SIG-M5 (cell line): Measurements from ENCODE around the gene AK3.

Source experiments
- DNase-seq: peaks from one replicate; lab custom pipeline; 2025; lab: John Stamatoyannopoulos, UW

Gene AK3

DNA sequence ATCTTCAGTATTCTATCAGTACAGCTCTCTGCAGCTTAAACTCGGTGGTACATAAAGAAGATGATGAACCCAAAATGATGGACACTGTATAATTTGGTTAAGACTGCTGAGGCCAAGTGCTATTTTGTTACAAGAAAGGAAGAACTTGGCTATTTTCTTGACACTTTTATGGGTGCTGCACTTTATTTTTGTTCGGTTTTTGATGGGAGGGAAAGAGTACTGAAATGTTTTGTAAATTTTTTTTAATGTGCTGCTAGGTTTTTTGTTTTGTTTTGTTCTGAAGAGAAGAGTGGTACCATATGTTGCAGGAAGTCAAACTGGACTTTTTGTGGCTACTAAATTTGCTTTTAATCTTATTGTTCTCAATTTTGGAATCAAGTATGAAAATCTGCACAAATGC is 35.0 kb downstream of the AK3 start:
- no peak for DNase-seq

DNA sequence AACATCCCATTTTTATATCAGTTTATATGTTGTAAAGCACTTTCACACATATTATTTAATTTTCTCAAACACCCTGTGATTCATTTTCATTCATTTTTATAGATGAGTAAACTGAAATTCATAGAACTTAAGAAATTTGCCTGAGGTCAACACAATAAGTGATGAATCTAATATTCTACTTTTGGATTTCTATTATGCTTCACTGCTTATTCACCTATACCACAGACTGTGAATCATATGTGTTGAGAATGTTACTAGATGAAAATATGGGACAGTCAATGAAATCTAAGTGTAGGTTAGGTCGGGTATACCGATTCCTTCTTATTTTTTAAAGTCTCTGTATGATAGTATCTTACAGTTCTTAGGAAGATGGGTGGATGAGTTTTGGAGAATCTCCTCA is 36.9 kb downstream of the AK3 start:
- DNase-seq = no peak

DNA sequence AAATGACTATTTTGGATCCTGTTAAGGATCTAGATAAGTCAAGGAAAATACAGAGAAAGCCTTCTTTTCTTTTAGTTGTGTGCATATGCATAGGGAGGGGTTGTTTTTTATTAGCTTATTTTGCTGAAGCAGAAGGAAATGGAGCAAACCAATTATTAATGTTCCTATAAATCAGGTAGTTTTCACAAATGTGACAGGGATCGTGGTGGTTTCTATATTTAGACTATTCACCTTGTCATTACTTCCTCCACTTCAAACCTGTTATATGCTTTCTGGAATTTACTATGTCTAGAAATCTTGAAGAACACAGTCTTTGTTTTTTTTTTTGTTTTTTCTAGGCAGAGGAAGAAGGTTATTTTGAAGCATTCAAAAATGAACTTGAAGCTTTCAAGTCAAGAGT is 39.5 kb downstream of the AK3 start:
- no peak for DNase-seq

DNA sequence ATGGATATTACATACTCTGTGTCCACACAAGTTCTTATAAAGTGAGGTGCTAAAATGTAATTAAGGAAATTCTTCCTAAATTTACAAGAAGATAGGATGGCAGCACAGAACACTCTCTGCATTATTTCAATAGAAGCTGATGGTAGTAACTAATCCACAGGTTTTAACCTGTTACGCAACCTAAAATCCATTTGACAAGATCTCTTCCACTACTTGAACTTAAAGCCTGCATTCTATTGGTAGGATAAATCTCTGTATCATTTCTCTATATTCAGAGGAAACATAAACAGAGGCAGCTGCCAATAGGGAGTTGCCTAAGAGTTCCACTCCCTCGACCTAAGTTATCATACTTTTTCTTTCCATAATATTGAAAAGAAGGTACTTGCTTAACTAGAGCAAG is 40.1 kb downstream of the AK3 start:
- no peak for DNase-seq

DNA sequence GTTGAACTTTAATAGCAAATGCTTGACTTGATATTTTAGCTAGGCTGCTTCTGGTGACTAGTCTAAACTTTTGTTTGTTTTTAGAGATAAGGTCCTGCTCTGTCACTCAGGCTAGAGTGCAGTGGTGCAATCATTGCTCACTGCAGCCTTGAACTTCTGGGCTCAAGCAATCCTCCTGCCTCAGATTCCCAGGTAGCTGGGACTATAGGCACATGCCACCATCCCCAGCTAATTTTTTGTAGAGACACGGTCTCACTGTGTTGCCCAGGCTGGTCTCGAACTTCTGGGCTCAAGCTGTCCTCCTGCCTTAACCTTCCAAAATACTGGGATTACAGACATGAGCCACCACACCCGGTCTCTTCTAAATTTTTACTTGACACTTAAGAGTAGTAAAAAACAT is 40.9 kb downstream of the AK3 start:
- DNase-seq = no peak

GRCh38 chr9:4691795-4692194 is 49.2 kb downstream of the AK3 start:
- DNase-seq = no peak

- DNase-seq = no peak
Observed at GRCh38 chr9:4690144-4690543, 50.9 kb downstream of the AK3 start.

DNA sequence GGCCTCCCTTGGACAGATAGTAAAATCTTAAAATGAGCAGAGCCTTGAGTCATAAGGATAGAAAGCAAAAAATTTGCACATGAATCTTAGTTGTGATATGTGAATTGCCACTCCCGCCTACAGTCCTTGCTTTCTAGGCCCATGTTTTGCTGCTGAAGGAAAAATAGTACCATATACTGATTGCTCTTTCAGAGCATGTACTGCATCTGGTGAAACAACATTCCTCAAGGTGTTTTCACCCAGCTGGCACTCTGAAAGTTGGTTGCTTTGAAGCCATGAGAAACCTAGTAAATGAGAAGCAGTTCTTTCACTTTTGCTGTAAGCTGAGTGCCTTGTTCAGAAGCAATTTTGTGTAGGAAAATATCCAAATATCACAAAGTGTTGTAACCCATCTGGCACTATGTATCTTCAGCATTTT is 51.3 kb downstream of the AK3 start:
- DNase-seq = no peak

DNA sequence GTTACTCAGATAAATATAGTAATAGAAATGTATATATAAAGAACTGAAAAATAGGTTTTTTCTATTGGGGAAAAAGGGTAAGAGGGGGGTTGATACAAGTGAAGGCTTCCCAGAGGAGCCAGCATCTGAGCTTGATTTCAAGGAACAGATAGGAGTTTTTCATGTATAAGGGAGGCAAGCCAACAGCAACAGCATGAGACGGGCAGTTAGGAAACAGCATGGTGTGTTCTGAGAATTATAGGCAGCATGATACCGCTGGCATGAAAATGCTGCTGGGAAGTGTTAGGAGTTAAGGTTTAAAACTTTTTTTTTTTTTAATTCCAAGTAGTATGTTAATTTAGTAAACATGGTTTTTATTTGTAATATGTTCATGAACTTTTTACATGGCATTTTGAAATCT is 52.0 kb downstream of the AK3 start:
- DNase-seq = no peak

- no peak for DNase-seq
Observed at GRCh38 chr9:4686584-4686983, 54.4 kb downstream of the AK3 start.

DNA sequence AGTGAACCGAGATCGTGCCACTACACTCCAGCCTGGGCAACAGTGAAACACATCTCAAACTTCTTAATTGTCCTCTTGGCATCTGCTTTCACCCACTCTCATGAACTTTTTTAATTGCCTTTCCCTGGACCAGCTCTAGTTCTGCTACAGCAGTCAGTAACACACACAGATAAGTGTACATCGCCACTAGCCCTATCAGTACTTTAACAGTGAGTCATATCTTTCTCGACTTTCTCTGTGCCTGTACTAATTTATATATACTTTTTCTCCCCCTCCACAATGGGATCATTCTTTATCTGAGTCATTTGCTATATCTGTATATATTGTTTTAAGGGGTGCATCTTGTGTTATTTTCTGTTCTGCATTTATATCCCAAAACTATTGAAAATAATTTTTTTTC is 54.9 kb downstream of the AK3 start:
- no peak for DNase-seq

DNA sequence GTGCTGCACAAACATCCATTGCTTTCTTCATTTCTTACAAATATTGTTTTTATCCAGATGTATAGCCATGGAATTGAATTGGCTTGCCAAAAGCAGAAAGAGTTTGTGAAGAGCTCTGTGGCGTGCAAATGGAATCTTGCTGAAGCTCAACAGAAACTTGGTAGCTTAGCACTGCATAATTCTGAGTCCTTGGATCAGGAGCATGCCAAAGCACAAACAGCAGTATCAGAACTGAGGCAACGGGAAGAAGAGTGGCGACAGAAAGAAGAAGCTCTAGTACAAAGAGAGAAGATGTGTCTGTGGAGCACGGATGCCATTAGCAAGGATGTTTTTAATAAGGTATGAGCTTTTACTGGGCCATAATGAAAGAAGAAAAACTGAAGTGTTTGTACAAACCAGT is 56.2 kb downstream of the AK3 start:
- no peak for DNase-seq

GRCh38 chr9:4680750-4681149 is 60.3 kb downstream of the AK3 start:
- DNase-seq = no peak

GRCh38 chr9:4680173-4680525 is 60.9 kb downstream of the AK3 start:
- no peak for DNase-seq

- DNase-seq = peak; percentile 79
Observed at GRCh38 chr9:4679268-4680172, 61.5 kb downstream of the AK3 start, which contains the start of gene CDC37L1. TSS of gene CDC37L1 (plus strand) at chr9:4679569. CDS start at chr9:4679768, 199 bp downstream.

- no peak for DNase-seq
Observed at GRCh38 chr9:4678679-4679267, 62.2 kb downstream of the AK3 start.

DNA sequence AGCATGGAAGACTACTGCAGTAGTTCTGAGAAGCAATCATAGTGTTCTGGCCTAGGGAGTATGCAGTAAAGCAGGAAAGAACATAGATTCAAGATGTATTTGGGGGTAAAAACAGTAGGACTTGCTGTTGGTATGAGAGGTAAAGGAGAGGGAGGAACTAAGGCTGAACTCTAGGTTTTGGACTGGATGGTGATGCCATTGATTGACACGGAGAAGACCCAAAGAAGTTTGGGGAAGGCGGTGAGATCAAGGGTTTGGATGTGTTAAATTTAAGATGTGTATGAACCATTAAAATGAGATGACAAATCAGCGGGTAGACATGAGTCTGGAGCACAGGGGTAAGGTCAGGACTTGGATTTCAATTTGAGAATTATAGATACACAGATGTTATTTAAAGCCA is 63.6 kb downstream of the AK3 start:
- no peak for DNase-seq

DNA sequence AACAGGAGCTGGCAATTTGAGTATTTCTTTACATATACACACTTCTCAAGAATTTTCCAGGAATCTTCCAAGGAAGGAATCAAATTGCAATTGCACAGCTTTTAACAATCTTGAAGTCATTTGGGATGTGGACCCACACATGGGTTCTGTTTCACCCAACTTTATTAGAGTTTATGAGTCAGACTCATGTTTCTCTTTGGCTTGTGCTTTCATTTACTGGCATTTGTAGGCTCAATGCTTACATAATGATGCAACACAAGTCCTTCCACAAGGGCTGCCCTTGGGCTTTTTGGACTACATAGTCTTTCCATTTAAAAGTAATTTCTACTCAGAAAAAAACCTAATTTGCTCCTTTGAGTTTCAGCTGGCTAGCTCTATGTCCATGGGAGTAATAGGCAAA is 66.2 kb downstream of the AK3 start:
- no peak for DNase-seq

DNA sequence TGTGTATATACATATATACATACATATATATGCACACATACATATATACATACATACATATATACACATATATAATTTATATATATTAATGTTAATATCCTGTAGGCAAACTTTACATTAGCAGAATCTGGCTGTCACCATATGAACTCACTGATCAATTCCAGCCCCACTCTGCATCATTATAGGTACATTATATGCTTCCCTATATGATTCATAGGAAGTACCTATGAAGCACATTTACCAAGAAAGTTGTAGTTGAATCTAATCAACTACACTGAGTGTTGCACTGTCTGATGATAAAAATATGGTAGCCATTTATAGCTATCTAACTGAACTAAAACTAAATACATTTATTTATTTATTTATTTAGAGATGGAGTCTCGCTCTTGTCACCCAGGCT is 69.3 kb downstream of the AK3 start:
- no peak for DNase-seq

DNA sequence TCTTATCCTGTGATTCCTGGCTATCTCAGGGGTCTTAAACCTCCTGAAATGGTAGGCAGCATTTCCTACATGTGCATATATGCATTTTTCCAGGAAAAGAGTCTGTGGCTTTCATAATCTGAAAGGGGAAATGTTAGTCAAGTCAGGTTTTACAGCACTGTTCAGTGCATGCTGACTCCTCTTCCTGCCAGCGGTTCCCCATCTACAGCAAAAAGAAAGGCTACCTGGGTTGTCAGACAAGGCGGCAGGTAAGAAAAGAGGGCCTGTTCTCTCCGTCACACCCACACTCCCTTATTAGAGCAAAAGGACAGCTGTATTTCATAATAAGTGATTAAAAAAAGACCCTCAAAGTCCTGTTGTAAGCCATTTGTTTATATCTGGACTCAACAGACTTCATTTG is 70.4 kb downstream of the AK3 start:
- DNase-seq = no peak

DNA sequence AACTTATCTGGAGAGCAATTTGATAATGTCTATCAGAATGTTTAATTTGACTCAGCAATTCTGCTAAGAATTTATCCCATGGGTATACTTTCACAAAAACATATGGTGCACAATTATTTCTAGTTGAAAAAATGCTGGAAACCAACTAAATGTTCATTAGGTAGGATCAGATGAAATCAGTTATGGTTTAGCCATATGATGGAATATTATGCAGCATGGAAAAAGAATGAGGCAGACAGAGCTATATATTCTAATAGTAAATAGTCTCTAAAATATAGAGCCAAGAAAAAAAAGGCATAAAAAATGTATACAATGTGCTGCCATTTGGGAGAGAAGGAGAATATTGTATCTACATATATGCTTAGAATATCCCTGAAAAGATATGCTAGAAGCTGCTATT is 71.1 kb downstream of the AK3 start:
- DNase-seq = no peak

DNA sequence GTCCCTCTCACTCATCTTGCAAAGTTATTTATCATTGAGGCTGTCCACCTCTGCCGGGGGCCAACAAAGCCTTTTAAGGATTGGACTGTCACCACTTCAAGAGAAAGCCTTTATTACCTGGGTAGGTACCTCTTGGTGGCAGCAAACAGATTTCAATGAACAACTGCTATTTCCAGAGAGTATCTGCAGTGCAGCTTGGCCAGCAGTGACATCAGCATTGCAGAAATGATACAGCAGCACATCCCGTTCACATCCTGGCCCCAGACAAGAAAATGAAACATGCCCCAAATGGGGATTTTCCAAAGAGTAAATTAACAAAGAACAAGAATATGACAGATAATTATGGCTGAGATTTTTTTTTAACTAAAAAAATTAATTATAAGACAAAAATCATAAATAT is 72.4 kb downstream of the AK3 start:
- no peak for DNase-seq

DNA sequence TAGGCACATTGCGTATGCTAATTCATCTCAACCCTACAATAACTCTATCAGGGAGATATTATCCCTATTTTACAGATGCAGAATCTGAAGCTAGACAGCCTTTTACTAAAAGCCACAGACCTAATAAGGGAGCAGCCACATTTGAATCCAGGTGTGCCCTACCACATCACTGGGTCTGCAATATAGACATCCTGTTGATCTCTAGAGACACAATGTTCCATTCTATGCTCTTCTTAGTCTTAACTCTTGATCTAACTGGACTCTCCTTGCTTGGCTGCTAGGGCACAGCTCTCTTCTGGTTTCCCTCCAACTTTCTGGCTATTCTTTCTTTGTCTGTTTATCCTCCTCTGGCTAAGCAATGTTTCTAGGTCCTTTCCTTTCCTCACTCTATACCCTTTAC is 73.3 kb downstream of the AK3 start:
- no peak for DNase-seq
